GM19468 (cell line): ENCODE measurements around the gene ATXN7L1.

Source experiments
- ATAC-seq: cut with Tn5 transposase; IDR thresholded peaks from one replicate; pipeline ENCODE4 v1.9.1; 2021; ENCODE audit warnings: mild to moderate bottlenecking, moderate library complexity, moderate number of reproducible peaks; ENCODE audit not compliant: unreplicated experiment; ENCODE audit errors: extremely low read depth

ATXN7L1 gene

DNA sequence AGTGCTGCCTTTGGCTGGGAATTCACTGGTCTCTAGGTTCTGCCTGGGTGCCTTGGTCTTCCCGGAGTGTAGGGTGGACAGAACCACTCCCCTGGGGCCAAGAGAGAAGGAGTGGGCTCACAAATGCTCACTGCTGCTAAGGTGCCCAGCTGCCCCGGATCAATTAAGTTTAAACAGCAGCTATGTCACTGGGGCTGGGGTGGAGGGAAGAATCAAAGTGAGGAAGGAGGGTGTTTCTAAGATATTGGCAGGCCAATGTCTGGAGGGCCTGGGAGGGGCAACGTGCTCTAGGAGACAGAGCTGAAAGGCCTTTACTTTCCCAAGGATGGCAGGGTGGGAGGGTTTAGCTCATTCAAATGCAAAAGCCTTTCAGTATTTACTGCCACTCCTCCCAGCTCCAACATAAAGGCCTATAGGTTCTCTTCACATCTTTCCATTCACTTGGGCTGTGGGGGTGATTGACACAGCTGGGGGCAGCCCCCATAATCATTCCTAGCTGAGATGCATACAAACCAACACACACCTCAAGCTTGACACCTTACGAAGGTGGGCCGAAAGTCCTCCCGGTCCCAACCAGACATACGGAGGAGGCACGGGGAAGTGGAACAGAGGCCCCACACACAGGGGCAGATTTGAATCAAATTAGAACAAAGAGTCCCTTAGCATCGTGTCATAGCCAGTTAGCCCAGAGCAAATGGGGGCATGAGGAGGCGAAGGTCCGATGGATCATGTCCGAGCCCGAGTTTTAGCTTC lies 187.2 kb downstream of the ATXN7L1 start:
- ATAC-seq = no peak

GRCh38 chr7:105688617-105689016 lies 187.8 kb downstream of the ATXN7L1 start:
- ATAC-seq = no peak

DNA sequence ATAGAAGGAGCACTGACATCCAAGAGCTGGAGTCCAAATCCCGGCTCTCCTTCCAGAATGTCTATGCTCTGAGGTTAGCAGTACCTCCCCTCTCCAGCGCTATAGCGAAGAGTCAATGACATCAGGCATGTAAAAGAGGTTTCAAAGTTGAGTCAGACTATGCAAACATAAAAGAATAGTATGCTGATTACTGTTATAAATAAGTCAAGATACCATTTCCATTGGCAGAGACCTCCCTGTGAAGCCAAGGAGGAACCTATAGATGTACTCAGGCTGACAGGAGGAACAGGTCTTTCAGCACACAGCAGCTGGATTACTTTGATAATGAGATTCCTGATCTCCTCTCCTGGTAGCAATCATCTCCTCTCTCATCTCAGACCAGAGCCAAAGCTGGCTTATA lies 191.2 kb downstream of the ATXN7L1 start:
- ATAC-seq = no peak

- ATAC-seq = no peak
These were observed 193.9 kb downstream of the ATXN7L1 start for GRCh38 chr7:105682341-105683060.

GRCh38 chr7:105680505-105681187 lies 195.8 kb downstream of the ATXN7L1 start:
- no peak for ATAC-seq

DNA sequence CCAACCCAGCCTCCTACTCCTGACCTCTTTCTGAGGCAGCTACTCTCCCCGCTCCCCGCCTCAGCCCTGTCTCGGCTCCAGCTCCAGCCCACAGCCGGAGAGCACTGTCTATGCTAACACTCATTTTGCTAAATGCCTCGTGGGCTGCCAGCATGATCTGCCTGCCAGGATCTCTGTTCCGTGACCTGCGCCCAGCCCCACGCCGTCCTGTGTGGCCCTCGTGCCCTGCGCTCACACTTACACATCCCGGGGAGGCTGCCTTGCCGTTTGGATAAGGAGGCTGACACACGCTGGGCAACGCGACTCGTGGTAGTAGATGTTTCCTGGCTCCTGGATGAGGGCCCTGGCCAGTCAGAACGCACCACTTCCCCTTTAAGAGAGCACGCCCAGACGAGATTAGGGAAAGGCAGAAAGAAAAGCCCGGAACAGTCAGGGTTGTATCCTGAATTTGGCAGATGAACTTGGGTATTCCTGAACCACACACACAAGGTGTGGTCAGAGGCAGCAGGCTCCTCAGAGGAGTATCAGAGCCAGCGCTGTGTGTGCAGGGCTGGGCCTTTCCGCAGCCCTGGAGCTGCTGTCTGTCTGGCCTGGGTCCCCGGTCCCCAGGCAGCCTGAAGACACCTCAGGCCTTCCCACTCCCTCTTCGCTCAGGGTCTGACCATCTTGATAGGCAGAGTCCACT lies 197.4 kb downstream of the ATXN7L1 start:
- no peak for ATAC-seq

DNA sequence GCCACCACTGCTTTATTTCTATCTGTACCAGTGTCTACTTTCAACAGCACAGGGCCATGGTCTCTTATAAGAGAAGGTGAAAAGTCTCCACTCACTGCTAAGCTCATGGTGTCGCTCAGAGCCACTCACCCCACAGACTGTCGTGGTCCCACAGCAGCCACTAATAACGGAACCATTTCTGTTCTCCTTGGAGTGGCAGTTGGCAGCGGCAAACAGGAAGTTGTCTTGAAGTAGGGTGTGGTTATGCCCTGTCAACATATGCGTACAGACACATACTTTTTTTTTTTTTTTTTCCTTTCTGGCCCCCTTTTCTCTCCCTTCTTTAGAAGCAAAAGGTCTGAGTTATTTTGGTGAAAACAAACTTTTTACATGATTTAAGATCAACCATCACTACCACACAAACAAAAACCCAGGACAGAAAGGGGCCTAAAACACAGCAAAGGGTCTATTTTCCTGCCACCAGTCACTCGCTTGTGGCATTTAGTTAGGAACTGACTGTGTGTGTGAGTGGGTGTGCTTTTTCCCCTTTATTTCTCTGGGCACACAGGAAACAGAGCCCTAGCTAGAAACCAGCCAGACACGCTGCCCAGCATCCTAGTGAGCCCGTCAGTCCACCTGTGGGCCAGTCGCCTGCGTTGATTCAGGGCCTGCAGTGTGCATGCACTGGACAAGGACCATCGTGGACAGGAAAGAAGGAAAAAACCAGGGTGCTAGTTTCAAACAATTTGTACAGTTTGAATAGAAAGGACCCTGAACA lies 198.4 kb downstream of the ATXN7L1 start:
- ATAC-seq = no peak

DNA sequence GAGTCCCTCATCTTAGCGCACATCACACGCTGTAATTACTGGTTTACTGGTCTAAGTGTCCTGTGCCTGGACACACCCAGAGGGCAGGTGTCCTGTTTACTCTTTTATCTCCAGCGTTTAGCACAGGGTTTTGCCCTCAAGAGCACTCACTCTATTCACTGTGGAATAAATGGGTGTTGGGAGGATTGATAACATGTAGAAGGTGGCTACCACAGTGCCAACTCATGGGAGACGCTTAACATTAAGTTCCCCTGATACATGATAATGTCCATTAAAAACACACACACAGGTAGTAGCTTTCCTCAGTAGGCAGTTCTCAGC lies 199.0 kb downstream of the ATXN7L1 start:
- ATAC-seq = no peak

DNA sequence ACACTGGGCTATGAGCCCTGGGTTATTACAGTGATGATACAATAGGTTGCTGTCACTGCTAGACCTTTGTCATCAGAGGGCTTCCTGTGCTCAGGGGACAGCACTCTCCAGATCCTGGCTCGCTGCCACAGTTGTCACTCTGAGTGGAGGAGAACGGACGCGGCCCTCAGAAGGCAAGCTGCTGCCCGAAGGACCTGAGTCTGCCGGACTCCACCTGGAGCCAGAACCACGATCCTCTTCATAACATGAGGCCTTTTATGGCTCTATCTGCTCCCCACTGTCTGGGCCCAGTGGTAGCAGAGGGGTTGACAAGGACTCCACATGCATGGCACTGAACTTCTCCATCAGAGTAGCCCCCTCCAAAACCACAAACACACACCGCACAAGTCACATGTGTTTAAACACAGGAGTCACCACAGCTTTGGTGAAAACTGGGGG lies 200.4 kb downstream of the ATXN7L1 start:
- ATAC-seq = no peak

GRCh38 chr7:105674200-105674920 lies 202.0 kb downstream of the ATXN7L1 start:
- ATAC-seq = no peak

DNA sequence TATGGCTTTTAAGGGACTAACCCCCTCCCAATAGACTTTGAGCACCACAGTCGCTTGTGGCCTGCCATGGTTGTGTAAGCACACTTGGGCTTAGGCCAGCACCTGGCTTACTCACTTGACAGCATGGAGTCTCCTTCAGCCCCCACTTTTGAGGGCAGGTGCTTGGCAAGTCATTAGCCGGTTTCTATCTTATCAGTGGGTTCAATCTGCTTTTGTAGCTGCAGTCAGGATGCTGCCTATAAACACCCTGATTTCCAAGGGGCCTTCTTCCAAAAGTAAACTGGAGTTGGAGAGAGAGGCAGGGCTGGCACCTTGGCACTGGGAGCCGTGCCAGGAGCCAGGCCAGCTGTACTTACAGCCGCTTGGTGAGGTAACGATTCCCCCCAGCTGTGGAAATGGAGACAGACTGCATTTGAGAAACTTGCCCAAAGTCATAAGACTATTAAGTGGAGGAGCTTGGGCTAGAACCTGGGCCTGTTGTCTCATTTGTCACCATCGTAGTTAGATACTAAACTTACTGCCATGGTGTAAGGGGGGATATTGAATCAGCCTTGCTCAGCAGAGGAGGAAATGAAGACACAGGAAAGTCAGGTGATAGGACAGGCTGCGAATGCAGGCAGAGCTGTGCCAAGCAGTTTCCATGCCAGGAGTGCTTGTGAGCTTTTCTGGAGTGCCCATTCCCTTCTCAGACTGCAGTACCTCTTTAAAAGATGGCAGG lies 202.9 kb downstream of the ATXN7L1 start:
- no peak for ATAC-seq

GRCh38 chr7:105672801-105673200 lies 203.6 kb downstream of the ATXN7L1 start:
- ATAC-seq = no peak

- ATAC-seq = no peak
These were observed 210.1 kb downstream of the ATXN7L1 start for GRCh38 chr7:105666324-105666723.

- no peak for ATAC-seq
These were observed 210.7 kb downstream of the ATXN7L1 start for GRCh38 chr7:105665684-105666083.

- no peak for ATAC-seq
These were observed 211.4 kb downstream of the ATXN7L1 start for GRCh38 chr7:105664816-105665525.

DNA sequence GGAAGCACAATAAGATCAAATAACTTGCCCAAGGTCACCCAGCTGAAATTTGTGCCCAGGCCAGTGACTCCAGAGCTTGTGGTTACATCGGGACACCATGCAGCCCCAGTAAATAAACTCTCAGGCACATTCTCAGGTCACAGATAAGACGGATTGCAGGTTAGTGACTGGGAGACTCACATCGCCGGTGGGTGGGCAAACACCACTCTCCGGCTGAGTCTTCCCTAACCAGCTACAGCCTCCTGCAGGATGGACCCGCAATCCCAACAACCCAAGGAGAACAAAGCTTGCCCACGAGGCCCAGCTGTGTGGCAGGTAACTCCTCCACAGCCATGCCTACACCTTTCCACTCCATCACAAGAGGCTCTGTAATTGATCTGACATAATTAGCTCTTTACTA lies 213.4 kb downstream of the ATXN7L1 start:
- no peak for ATAC-seq

- no peak for ATAC-seq
These were observed 214.8 kb downstream of the ATXN7L1 start for GRCh38 chr7:105661625-105662024.

- ATAC-seq = peak; percentile 30
These were observed 219.4 kb downstream of the ATXN7L1 start for GRCh38 chr7:105656922-105657521.
